Left cardiac atrium (tissue), 4 donors: ENCODE measurements around the gene NUAK1. TPM values are rescaled to one million over a fixed set of nuclear protein-coding genes. Genes with fewer than 3 reads are reported as not detected.

ENCODE experiments used
- ATAC-seq, 2 donors: fragments of 200-7000 bp; cut with Tn5 transposase; one replicate each; pipeline ENCODE4 v1.9.1; 2020; ENCODE audit warnings: mild to moderate bottlenecking in 2 of 2, moderate library complexity in 2 of 2
- DNase-seq: peaks from one replicate; pipeline ENCODE4 v3.0.0-alpha.2; 2020
- intact Hi-C, 2 donors: fragments of 100-400 bp; cut with DNase I; formaldehyde crosslinking; loops; one replicate each; pipeline versions ENCODE4 v1.14.1 to v1.15.1; 2022 to 2023
- total RNA-seq, 2 donors: library from RNA; stranded (reverse); fragmentation: NEBNext Ultra II Directional; extraction: Animal tissue kit (Norgen Biotek cat#: 25700); gene quantifications; one replicate each; pipeline ENCODE4 v1.2.1, GENCODE V29; 2021
- donor health status: DM: no; HTN: yes; CAD: no.
- donor health status: DM: no; HTN: yes; CAD: no; lungs with severe emphysema.
- donor health status: DM: yes; HTN: yes; CAD: no.
- donor health status: Dilated cardiomyopathy.

NUAK1 gene
- total RNA-seq, 2 donors from 2014 or later: 20.4 to 40.1 TPM

DNA sequence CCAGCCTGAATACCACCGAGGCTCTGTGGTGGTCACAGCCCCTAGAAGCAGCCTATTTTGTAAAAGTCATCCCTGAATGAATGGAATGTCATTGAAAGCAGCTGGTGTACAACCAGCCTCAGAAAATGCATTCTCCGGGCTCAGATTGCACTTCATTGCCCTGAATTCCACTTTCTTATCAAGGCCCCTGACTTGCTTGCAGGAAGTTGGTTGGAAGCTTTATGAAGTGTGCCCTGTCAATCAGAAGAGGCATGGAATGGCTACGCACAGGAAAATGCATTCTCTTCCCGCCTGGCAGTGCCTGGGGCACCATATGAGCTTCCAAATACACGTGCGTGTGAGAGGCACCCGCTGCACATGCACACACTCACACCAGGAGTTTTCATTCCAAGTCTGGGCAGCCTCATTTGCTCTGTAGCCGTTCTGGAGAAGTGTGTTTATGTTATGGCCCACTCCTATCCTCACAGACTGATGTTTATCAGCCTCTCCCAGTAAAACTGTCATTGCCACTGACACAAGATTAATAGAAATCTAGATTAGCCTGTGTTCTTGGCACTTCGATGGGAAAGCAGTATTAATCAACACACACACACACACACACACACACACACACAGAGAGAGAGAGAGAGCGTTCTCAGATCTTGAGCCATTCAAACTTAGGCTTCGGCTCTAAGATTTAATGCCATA, 63.9 kb downstream of the NUAK1 start:
- DNase-seq: no peak
- ATAC-seq: peak; percentile 8 to 35
- intact Hi-C loops: loop anchor here in 1 of 2 donors (10.0 kb wide), 1 partner anchor 60 kb away; the partner anchor contains the start of gene NUAK1

DNA sequence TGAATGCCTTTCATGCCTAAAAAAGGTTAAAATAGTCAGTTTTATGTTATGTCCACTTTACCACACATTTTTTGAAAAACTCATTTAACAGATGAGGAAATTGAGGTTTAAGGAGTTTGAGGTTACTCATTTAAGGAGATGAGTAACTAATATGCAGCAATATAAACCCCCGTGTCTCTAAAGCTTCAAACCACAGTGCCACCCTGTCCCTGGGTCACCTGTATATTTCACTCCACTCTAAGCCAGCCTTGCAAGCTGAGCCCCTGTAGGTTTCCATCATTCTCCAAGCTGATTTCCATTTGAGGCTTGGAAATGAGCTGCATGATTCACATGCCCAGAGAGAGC, 64.4 kb downstream of the NUAK1 start:
- intact Hi-C loops: loop anchor here in 1 of 2 donors (10.0 kb wide), 1 partner anchor 60 kb away; the partner anchor contains the start of gene NUAK1
- ATAC-seq: peak in 1 of 2 donors; percentile 4
- no peak for DNase-seq

DNA sequence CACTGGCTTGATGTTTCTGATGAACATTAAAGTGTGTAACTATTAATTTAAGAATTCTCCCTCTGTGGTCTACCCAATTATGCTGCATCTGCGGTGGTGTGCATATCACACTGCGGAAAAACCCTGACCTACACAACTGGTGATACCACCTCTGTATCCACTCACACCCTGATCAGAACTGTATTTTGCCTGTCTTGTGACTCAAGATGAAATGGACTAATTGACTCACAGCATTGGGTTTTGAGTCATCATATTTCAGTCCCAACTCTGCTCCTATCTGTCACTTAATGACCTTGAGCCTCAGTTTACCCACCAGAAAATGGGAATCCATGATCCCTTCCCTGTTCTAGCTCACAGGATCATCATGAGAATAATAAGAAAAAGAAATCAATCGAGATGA, 65.6 kb downstream of the NUAK1 start:
- intact Hi-C loops: loop anchor here in 1 of 2 donors (10.0 kb wide), 1 partner anchor 62 kb away; the partner anchor contains the start of gene NUAK1
- ATAC-seq (no peak), DNase-seq (no peak)

GRCh38 chr12:106072751-106073150, 66.0 kb downstream of the NUAK1 start:
- intact Hi-C loops: loop anchor here in 1 of 2 donors (10.0 kb wide), 1 partner anchor 62 kb away; the partner anchor contains the start of gene NUAK1
- DNase-seq (no peak), ATAC-seq (no peak)

- intact Hi-C loops: loop anchor here in 1 of 2 donors (10.0 kb wide), 1 partner anchor 63 kb away; the partner anchor contains the start of gene NUAK1
- DNase-seq: no peak
- ATAC-seq: no peak
These were observed 67.1 kb downstream of the NUAK1 start for GRCh38 chr12:106071686-106072085.

- DNase-seq: no peak
- intact Hi-C loops: loop anchor here in 1 of 2 donors (10.0 kb wide), 1 partner anchor 64 kb away; the partner anchor contains the start of gene NUAK1
These were observed 68.1 kb downstream of the NUAK1 start for GRCh38 chr12:106070611-106071010.

DNA sequence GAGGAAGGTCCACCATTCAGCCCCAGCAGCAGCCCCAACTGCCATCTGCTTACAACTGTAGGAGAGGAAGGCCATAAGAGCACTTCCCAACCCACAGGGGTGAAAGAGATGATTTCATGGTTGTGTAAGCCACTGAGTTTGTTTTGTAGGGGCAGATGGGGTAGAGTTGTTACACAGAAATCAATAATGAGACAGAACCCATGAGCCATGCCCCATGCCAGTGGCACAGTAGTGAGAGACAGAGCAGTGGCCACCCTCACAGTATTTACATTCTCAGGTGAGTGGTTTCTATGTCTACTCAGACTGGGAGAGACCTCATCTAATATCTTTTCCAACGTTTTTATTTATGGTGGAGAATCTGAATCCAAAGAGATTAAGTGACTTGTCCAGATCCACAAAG, 68.6 kb downstream of the NUAK1 start:
- ATAC-seq (no peak), DNase-seq (no peak)
- intact Hi-C loops: loop anchor here in 1 of 2 donors (10.0 kb wide), 1 partner anchor 65 kb away; the partner anchor contains the start of gene NUAK1

More at GRCh38 chr12:106070611-106071010, 68.1 kb downstream of the NUAK1 start:
- ATAC-seq: no peak

DNA sequence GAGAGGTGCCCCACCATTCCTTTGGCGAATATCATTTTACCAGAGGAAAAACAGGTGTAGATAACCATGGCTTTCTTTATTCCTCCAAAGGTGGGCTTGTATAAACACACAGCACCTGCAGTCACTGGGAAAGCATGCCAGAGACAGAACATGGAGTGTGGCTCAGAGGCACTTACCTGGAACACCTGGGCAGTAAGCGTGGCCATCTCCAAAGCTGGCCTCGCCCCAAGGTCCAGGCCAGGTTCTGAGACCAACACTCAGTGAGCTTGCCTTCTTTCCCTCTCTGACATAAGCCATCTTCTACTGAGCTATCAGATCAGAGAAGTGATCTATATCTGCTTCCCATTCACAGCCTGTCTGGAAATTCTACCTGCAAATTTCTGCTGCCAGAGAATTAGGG, 70.5 kb downstream of the NUAK1 start:
- ATAC-seq (no peak), DNase-seq (no peak)
- intact Hi-C loops: no loop called here

DNA sequence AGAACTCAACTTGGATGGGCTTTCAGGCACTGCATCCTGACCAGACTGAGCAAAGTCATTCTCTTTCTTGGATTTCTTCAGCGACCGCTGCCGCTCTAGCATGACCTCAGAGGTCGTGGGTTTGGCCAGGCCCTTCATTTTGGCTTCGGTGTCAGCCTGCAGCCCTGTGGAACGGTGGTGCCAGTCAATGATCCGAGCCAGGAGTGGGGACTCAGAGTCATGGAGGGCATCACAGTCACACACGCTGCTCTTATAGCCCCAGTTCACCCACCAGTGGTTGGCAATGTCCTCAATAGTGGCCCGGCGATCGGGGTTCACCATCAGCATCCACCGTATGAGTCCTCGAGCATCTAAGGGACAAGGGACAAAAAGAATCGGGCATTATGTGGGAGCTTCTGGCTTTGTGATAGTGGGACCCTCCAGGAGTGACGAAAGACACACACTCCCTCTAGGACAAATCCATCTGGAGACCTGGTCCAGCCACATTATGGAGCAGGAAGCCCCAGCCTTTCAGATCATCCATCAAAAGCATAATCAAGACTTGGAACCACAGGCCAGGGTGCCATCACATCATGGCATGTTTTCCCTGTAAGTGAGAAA, 71.0 kb downstream of the NUAK1 start:
- no peak for DNase-seq
- intact Hi-C loops: no loop called here

DNA sequence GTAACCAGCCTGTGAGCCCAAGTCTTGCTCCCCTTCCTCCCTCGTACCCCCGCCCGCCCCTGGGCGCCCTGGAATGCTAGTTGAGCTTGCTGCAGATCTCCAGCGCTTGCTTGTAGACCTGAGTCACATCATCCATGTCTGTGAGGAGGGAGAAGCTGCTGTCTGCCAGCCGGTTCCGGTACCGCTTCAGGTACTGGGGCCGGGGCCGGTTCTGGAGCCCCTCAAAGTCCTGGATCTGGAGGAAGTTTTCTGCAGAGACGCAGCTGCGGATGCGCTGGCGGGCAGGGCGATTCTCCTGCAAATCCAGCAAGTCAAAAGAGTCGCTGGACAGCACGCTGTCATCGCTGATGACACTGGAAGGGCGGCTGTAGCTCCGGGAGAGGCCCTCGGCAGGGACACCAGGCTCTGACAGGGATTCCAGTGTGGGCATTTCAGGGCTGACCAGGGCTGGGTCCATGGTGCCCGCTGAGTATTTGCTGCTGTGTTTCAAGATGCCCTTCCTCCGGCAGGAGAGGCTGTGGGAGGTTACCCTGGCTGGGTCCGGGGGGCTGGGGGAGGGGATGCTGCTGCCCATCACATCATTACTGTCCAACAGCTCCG, 71.9 kb downstream of the NUAK1 start:
- no peak for DNase-seq
- ATAC-seq: no peak
- intact Hi-C loops: no loop called here

More for the DNA sequence above, 71.0 kb downstream of the NUAK1 start:
- no peak for ATAC-seq

DNA sequence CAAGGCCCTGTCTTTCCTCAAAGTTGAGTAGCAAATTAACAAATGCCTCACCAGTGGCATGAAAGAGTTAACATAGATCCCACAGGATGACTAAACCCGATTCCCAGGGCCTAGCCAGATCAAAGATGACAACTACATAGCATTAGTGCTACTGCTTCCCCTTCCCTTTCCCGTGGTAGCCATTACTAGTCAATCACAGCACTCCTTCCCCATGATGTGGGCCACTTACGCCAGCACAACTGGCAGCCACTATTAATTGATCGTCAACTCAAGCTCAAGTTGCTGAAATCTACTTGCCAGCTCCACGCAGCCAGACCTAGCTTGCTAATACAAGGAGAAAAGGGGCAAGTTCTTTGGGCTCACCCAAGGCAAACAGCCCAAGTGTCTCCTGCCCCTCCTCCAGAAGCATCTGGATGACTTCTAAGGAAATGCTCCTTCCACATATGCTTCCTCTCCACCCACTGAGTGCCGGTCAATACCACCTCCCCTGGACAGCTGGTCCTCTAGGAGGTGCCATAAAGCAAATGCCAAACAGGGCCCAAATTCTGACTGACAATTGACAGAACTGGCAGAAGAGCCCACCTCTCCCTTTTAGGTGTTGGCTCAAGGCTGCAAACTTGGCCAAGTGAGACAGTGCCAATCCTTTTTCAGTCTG, 72.6 kb downstream of the NUAK1 start:
- ATAC-seq: no peak
- DNase-seq: no peak

GRCh38 chr12:106065506-106065905, 73.2 kb downstream of the NUAK1 start:
- intact Hi-C loops: no loop called here
- ATAC-seq (no peak), DNase-seq (no peak)

More for the DNA sequence above, 72.6 kb downstream of the NUAK1 start:
- intact Hi-C loops: no loop called here

DNA sequence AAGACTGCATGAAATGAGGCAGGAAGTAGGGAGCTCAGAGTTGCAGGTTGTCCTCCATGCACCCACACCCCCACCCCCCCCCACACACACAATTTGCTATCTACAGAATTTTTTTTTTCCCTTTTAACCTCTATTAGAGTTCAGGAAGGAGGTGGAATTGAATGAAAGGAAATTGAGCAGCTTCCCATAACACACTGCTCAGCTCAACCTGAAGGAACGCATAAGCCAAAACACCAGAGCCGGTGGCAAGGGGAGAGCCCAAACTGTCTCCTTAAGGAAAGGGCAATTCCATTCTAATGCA, 74.1 kb downstream of the NUAK1 start:
- intact Hi-C loops: no loop called here
- ATAC-seq: no peak

DNA sequence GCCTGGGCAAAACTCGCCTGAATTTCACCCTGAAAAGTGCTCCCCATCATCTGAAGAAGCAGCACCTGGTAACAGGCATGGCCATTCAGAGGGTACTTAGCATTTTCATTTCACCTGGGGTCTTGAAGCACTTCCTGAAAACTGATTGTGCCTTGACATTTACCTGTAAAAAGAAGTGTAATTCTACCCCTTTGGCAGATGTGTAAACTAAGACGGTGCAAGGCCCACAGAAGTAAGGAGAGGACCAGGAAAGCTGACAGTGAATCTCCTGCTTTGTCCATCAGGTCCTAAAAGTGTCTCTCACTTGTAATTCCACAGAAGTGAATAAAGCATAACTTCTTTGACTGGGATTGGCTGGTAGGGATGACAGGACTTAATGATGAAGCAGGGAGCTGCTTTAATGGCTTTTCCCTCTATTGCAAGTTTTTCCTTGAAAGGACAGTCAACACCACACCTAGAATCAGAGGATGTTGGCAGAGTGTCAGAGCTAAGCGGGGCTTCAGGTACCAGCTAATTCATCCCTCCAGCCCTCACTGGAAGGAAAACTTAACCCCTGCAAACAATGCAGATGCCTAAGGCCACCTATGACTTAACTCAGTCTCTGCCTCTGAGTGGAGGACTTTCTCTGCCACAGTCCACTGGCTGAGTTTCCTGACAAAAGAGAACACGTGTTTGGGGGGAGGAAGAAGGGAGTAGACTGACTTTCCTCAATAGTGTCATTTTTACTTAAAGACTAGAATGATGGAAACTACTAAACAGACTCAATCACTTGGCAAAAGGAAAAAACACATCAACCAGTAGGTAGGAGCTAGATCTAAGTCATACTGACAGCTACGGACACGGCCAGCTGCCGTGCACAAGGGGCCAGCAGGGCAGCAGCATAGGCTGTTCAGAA, 74.7 kb downstream of the NUAK1 start:
- intact Hi-C loops: no loop called here
- ATAC-seq (no peak), DNase-seq (no peak)

More for the DNA sequence above, 74.1 kb downstream of the NUAK1 start:
- no peak for DNase-seq

GRCh38 chr12:106062693-106063092, 76.1 kb downstream of the NUAK1 start:
- intact Hi-C loops: no loop called here
- DNase-seq (no peak), ATAC-seq (no peak)

DNA sequence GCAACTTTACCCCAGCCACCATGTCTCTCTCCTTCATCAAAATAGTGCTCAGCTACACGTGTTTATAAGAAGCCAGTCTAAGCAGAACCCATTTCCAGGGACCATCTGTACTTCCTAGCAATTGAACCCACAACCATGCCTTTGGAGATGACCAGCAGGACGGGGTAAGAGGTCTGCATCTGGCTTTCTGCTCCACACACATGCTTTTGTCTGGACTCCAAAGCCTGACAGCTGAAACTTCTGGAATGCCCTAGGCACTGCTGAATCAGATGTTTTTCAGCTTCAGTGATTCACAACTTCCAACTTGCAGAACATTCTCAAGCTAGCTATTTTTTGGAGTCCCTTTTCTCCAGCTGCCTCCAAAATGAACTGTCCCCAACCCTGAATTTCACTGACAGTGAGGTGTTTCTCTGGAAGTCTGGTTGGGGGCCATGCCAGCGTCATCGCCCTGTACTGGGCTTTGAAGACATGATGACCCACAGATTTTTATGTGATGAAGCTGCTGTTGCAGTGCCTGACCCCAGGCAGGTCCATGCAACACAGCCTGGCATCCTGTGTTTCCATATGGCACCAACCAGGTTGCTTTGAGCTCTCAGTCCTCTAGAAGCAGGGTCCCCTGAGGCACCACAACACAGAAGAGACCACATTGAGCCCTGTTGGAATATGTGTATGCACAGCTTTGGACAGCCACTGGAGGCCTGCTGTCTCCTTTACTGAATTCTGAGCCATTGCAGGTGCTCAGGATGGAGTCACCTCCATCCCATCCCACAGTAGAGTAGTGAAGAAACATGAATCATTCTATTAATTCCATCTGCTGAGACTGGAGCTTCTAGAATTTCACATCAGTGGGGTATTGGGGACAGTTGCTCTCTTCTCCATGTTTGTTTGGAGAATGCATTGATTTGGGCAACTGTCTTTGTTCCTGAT, 80.2 kb downstream of the NUAK1 start:
- intact Hi-C loops: no loop called here
- DNase-seq: no peak
- peak; percentile 16 to 27 for ATAC-seq

DNA sequence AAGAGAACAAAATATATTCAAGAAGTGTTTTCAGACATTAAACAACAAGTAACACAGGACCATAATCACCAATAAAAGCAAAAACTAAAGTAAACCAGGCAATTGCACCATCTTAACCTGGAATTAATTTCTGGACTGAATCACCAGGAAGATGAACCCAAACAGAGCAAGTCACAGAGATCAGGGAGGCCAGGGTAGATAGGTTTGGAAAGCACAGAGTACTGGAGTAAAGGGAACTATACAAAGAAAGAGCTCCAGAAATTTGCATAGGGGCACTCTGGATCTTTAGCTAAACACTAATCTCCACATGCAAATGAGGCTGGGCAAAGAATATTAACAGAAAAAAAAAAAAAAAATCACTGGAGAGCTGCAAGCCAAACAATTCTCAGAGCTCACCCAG, 84.7 kb downstream of the NUAK1 start:
- DNase-seq (no peak), ATAC-seq (no peak)
- intact Hi-C loops: no loop called here
